Gastroesophageal sphincter (tissue), 3 donors: ENCODE data around the gene PCED1B.

ENCODE experiments used
- CTCF ChIP-seq, 4 experiments: fragments of 200-600 bp in 2 of 4; fragments of 450-650 bp in 2 of 4; sonication (generic) in 1 of 4; IDR thresholded peaks; one replicate each; pipeline ENCODE4 v1.5.1; 2017 to 2019; ENCODE audit warnings: antibody characterized with exemption in 4 of 4, mild to moderate bottlenecking in 2 of 4, moderate library complexity in 2 of 4
- EP300 ChIP-seq: sonication (generic); formaldehyde crosslinking; IDR thresholded peaks from one replicate; pipeline ENCODE4 v1.6.1; 2017; ENCODE audit warnings: antibody characterized with exemption, mild to moderate bottlenecking

- TF ChIP-seq CTCF (IDR thresholded peaks at IDR 0.05) (no peak), EP300 (no peak)
Measured at GRCh38 chr12:47100160-47100559, 20.7 kb downstream of the PCED1B start.
